Neural progenitor cell (in vitro differentiated cells): Measurements from ENCODE around the gene CPS1. TPM values are rescaled to one million over a fixed set of nuclear protein-coding genes. Genes with fewer than 3 reads are reported as not detected.

ENCODE experiments used
- DNase-seq: peaks from one replicate; pipeline ENCODE4 v3.0.0-alpha.2; 2016; ENCODE audit warnings: low spot score
- H2AFZ ChIP-seq: fragments of 200-600 bp; sonication (generic); replicated peaks from 2 replicates; pipeline ENCODE4 v1.6.1; 2016; ENCODE audit warnings: antibody characterized with exemption
- H3F3A ChIP-seq: fragments of 200-600 bp; sonication (generic); 2 replicates; pipeline ENCODE4 v1.6.1; 2016; ENCODE audit warnings: antibody characterized with exemption, low read depth
- H3K27ac ChIP-seq: fragments of 200-600 bp; sonication (generic); 2 replicates; pipeline ENCODE4 v1.5.1; 2016; ENCODE audit warnings: mild to moderate bottlenecking
- H3K27me3 ChIP-seq: fragments of 200-600 bp; sonication (generic); 2 replicates; pipeline ENCODE4 v1.6.1; 2016; ENCODE audit warnings: mild to moderate bottlenecking, moderate library complexity
- H3K36me3 ChIP-seq: fragments of 200-600 bp; sonication (generic); 2 replicates; pipeline ENCODE4 v1.5.1; 2016
- H3K4me1 ChIP-seq: fragments of 200-600 bp; sonication (generic); 2 replicates; pipeline ENCODE4 v1.6.1; 2016; ENCODE audit warnings: mixed run types
- H3K4me2 ChIP-seq: fragments of 200-600 bp; sonication (generic); 2 replicates; pipeline ENCODE4 v1.6.1; 2016
- H3K4me3 ChIP-seq: fragments of 200-600 bp; sonication (generic); 2 replicates; pipeline ENCODE4 v1.5.1; 2016
- H3K79me2 ChIP-seq: fragments of 200-600 bp; sonication (generic); 2 replicates; pipeline ENCODE4 v1.6.1; 2016; ENCODE audit warnings: low read depth
- H3K9ac ChIP-seq: fragments of 200-600 bp; sonication (generic); 2 replicates; pipeline ENCODE4 v1.6.1; 2016
- H3K9me3 ChIP-seq: fragments of 200-600 bp; sonication (generic); 2 replicates; pipeline ENCODE4 v1.5.1; 2016; ENCODE audit warnings: low read depth
- H4K20me1 ChIP-seq: fragments of 200-600 bp; sonication (generic); 2 replicates; pipeline ENCODE4 v1.6.1; 2016; ENCODE audit warnings: low read depth
- H3K27ac Mint-ChIP-seq: 3 replicates; pipeline ENCODE4 v1.8.0; 2021; ENCODE audit warnings: mixed read lengths
- H3K27me3 Mint-ChIP-seq: 2 replicates; pipeline ENCODE4 v1.8.0; 2022; ENCODE audit warnings: low read depth, mild to moderate bottlenecking, inconsistent platforms, moderate library complexity, mixed read lengths; ENCODE audit not compliant: insufficient read depth
- H3K36me3 Mint-ChIP-seq: 3 replicates; pipeline ENCODE4 v1.8.0; 2021; ENCODE audit warnings: mixed read lengths
- H3K4me1 Mint-ChIP-seq: 3 replicates; pipeline ENCODE4 v1.8.0; 2021; ENCODE audit warnings: mixed read lengths
- H3K4me3 Mint-ChIP-seq: 3 replicates; pipeline ENCODE4 v1.8.0; 2021; ENCODE audit warnings: mild to moderate bottlenecking, moderate library complexity, mixed read lengths
- H3K9me3 Mint-ChIP-seq: 3 replicates; pipeline ENCODE4 v1.8.0; 2020; ENCODE audit warnings: mixed read lengths
- EZH2 ChIP-seq: fragments of 200-600 bp; sonication (generic); IDR thresholded peaks from 2 replicates; pipeline ENCODE4 v1.6.1; 2017; ENCODE audit warnings: antibody characterized with exemption, mild to moderate bottlenecking, moderate library complexity
- EZH2phosphoT487 ChIP-seq: fragments of 200-600 bp; sonication (generic); IDR thresholded peaks from 2 replicates; pipeline ENCODE4 v1.6.1; 2017; ENCODE audit warnings: antibody characterized with exemption
- total RNA-seq: library from RNA; depleted of rRNA; stranded (reverse); fragments of >200 nt; gene quantifications from 2 replicates; pipeline ENCODE4 v1.2.3, GENCODE V29; 2015; ENCODE audit warnings: low replicate concordance
- TF ChIP-seq, protein P1 (sequence below): fragments of 200-600 bp; sonication (generic); IDR thresholded peaks from 2 replicates; pipeline ENCODE4 v1.5.1; 2017; ENCODE audit warnings: antibody characterized with exemption, mild to moderate bottlenecking

CPS1 gene
- total RNA-seq, 1 donor from 2014 or later = 86.8 TPM

DNA sequence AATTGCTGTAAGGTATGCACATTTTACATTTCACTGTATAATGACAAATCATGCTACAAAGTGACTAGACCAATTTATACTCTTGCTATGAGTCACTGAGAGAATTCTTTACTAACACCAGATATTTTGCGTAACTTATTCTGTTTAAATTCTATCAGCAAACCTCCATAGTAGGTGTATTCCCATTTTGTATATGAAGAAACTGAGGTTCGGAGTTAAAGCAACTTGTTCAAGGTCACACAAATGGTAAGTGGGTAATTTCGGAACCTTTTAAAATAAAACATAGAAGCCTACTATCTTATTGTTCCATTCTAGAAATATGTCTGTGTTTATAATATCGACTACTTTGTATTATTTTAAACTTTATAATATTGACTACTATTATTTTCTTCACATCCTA, 15.9 kb upstream of the CPS1 start:
- H3K4me1 Mint-ChIP-seq = peaks cover 6% of the 10 kb centered on the region
- H3K4me3 Mint-ChIP-seq = no peak overlapping the region
- no peaks in the 10 kb centered on the region for H3F3A ChIP-seq
- no peaks in the 10 kb centered on the region for H3K36me3 Mint-ChIP-seq
- H3K27ac Mint-ChIP-seq = no peak overlapping the region
- TF ChIP-seq, protein P1, sequence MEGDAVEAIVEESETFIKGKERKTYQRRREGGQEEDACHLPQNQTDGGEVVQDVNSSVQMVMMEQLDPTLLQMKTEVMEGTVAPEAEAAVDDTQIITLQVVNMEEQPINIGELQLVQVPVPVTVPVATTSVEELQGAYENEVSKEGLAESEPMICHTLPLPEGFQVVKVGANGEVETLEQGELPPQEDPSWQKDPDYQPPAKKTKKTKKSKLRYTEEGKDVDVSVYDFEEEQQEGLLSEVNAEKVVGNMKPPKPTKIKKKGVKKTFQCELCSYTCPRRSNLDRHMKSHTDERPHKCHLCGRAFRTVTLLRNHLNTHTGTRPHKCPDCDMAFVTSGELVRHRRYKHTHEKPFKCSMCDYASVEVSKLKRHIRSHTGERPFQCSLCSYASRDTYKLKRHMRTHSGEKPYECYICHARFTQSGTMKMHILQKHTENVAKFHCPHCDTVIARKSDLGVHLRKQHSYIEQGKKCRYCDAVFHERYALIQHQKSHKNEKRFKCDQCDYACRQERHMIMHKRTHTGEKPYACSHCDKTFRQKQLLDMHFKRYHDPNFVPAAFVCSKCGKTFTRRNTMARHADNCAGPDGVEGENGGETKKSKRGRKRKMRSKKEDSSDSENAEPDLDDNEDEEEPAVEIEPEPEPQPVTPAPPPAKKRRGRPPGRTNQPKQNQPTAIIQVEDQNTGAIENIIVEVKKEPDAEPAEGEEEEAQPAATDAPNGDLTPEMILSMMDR = no peak
- TF ChIP-seq EZH2phosphoT487 (no peak), EZH2 (no peak)
- H3K4me1 ChIP-seq = peaks cover 6% of the 10 kb centered on the region
- no peaks in the 10 kb centered on the region for H3K27me3 ChIP-seq
- no peaks in the 10 kb centered on the region for H3K36me3 ChIP-seq
- H3K9me3 ChIP-seq = no peaks in the 10 kb centered on the region
- no peak overlapping the region for H2AFZ ChIP-seq
- H3K79me2 ChIP-seq = no peaks in the 10 kb centered on the region
- H3K4me2 ChIP-seq = no peak overlapping the region
- H3K9me3 Mint-ChIP-seq = no peaks in the 10 kb centered on the region
- no peak for DNase-seq
- peaks cover 3% of the 10 kb centered on the region for H3K27me3 Mint-ChIP-seq
- H3K4me3 ChIP-seq = no peak overlapping the region
- no peaks in the 10 kb centered on the region for H4K20me1 ChIP-seq
- H3K27ac ChIP-seq = no peak overlapping the region
- H3K9ac ChIP-seq = no peak overlapping the region

DNA sequence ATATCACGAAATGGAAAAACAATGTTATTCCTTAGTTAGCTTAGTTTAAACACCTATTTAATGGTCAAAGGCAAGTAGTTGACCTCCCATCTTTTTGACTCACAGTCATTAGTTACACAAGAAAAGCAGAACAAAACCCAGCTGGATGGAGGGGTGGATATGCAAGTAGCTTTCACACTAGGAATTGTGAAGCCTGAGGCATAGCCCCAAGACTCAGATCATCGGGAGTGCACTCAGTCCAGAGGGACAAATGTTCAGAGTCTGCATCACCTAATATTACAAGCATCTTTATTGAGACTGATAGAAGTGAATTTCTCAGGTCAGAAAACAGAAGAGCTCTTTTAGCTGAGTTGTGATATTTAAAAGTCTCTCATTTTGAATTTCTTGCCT, 15.5 kb upstream of the CPS1 start:
- Mint-ChIP-seq H3K4me1 (peaks cover 5% of the 10 kb centered on the region), H3K36me3 (no peaks in the 10 kb centered on the region), H3K27me3 (peaks cover 3% of the 10 kb centered on the region), H3K27ac (no peak overlapping the region), H3K4me3 (no peak overlapping the region), H3K9me3 (no peaks in the 10 kb centered on the region)
- Histone ChIP-seq H3K27ac (no peak overlapping the region), H3K9ac (no peak overlapping the region), H3K4me1 (peaks cover 6% of the 10 kb centered on the region), H3K36me3 (no peaks in the 10 kb centered on the region), H3K79me2 (no peaks in the 10 kb centered on the region), H3K4me2 (no peak overlapping the region), H3F3A (no peaks in the 10 kb centered on the region), H3K9me3 (no peaks in the 10 kb centered on the region), H3K27me3 (no peaks in the 10 kb centered on the region), H2AFZ (no peak overlapping the region), H3K4me3 (no peak overlapping the region), H4K20me1 (no peaks in the 10 kb centered on the region)
- TF ChIP-seq EZH2 = no peak
- TF ChIP-seq, protein P1 = no peak
- no peak for TF ChIP-seq EZH2phosphoT487
- DNase-seq = no peak

DNA sequence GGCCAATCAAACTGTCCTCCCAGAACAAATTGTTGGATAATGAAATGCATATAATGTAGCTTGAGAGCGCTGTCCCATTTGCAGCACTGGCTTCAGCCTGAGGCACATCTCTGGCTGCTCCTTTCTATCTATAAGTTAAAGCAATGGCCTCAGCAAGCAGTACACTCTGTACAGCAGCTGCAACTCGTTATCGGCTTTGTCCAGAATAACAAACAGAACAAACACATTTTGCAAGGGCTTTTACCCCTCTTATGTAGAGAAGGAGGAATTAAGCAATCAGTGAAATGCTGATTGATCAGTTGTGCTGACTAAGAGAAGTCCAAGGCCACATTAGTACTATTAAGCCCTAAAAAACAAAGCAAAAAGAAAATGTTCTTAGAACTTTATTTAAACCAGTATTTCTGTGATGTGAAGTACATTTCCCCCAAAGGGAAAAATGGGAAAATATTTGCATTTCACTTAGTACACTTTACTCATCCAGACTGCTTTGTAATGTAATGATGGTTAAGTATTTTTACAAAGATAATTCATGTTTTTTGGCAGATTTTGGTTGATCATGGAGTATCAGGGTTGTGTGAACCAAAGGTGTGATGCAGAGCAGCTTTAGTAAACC, 15.0 kb upstream of the CPS1 start:
- Histone ChIP-seq H3F3A (no peaks in the 10 kb centered on the region), H3K79me2 (no peaks in the 10 kb centered on the region), H3K9ac (no peak overlapping the region), H3K27me3 (no peaks in the 10 kb centered on the region), H3K4me1 (peaks cover 6% of the 10 kb centered on the region), H4K20me1 (no peaks in the 10 kb centered on the region), H3K4me3 (no peak overlapping the region), H3K27ac (no peak overlapping the region), H3K36me3 (no peaks in the 10 kb centered on the region), H3K4me2 (no peak overlapping the region), H2AFZ (no peak overlapping the region), H3K9me3 (no peaks in the 10 kb centered on the region)
- Mint-ChIP-seq H3K4me1 (peaks cover 5% of the 10 kb centered on the region), H3K9me3 (no peaks in the 10 kb centered on the region), H3K4me3 (no peak overlapping the region), H3K27ac (no peak overlapping the region), H3K27me3 (peaks cover 3% of the 10 kb centered on the region), H3K36me3 (no peaks in the 10 kb centered on the region)
- TF ChIP-seq, protein P1 = no peak
- TF ChIP-seq EZH2phosphoT487 (no peak), EZH2 (no peak)
- no peak for DNase-seq
